ENCODE measurements around the gene FN3KRP. TPM values are rescaled to one million over a fixed set of nuclear protein-coding genes. Genes with fewer than 3 reads are reported as not detected.

The FN3KRP gene
- total RNA-seq, 2 donors from 2014 or later: 12.1 to 14.5 TPM

DNA sequence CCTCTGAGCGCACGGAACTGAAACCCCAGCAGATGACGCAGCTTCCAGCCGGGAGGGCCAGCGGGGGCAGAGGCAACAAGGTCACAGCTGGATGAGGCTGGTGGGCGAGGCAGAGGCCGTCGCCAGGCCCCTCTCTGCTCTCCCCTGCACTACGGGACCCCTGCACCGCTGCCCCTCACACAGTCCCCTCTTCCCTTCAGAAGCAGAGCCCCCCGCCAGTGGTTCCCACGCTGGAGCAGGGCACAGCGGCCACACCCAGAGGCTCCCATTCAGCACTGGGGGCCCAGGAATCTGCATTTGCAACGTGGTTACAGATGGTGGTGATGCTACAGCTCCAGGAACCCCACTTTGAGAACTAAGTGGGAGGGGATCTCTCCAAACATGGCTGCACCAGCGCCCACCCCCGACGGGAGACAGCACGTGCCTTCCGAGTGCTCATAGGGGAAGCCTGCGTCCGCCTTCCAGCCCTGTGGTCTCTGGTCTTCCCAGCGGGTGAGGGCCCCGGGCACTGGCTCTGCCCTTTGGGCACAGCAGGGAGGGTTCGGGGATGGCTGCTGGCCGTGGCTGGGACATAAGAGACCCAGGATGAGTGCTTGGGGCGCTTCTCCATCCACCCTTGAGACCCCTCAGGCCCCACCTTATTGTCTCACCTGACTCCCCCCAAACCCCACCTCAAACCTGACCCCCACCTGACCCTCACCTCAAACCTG lies 13.3 kb upstream of the FN3KRP start:
- DNase-seq: no peak
- ATAC-seq: no peak
- intact Hi-C loops (cut with DNase I): no loop called here

DNA sequence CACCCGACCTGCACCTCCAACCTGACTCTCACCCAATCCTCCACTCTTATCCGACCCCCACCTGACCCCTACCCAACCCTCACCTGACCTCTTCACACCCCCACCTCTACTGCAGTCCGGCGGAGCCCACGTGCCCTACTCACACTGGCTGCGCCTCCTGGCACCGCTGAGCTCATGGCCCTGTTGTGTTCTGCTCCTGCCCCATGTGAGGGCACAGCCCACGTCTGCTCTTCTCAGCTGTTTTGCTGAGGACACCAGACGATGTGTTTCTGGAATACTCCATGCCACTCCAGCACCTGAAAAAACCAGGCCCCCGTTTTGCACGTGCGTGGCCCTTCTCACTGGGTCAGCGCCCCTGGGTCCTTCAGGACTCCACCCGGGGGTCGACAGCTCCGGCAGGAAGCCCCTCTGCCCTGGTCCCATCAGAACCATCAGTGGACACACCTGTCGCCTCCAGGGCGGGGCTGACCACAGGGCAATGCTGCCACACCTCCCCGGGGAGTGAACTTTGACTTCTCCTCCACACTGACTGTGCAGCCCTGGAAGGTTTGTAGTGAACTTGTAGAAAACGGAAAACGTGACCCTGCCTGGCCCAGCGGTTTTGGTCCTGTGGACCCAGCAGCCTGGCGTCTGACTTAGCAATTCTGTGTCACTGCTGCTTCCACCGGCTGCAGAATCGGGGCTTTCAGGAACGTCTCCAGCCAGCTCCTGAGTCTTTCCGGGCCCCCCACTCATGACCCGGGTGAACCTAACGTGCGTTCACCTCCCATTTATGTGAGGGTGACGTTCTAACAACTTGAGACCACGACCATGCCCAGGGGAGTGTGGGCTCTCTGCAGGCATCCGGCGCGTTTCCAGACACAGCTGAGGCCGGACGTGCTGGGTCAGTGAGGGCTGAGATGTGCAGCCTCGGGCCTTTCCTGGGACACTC lies 12.3 kb upstream of the FN3KRP start:
- DNase-seq (no peak), ATAC-seq (no peak)

DNA sequence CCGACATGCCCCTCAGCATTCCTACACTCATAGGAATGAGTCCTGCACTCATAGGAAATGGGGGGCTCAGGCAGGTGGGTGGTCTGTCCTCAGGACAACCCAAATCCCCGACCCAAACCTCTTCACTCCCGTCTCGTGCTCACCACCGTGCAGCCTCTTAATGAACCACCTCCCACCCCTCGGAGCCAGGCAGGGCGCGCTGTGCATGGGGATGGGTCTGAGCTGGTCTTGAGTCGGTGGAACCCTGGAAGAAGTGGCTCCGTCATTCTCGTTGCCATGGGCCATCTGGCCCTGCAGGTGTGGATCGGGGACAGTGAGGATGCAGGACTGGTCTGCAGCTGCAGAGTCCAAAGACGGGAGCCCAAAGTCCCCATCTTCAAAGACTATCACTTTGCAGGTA lies 11.6 kb upstream of the FN3KRP start:
- intact Hi-C loops (cut with DNase I): no loop called here
- ATAC-seq (no peak), DNase-seq (no peak)

More for the DNA sequence above, 12.3 kb upstream of the FN3KRP start:
- intact Hi-C loops (cut with DNase I): no loop called here

DNA sequence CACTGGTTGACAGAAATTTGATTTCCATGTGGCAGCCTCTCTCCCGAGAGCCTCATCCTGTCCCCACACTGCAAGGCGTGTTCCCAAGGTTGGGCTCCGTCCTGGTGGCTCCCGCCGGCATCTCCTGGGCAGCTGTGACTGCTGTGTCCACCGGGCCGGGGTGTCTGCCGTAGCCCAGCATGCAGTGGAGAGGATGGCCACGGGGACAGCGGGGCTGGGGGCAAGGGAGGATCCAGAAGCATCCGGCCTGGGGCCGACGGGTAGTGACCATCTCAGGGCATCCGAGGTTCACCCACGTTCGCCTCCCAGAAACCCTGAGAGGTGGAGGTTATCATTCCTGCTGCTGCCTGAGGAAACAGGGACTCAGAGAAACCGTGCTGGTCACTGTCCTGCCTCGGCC lies 10.8 kb upstream of the FN3KRP start:
- intact Hi-C loops (cut with DNase I): no loop called here
- DNase-seq: no peak

DNA sequence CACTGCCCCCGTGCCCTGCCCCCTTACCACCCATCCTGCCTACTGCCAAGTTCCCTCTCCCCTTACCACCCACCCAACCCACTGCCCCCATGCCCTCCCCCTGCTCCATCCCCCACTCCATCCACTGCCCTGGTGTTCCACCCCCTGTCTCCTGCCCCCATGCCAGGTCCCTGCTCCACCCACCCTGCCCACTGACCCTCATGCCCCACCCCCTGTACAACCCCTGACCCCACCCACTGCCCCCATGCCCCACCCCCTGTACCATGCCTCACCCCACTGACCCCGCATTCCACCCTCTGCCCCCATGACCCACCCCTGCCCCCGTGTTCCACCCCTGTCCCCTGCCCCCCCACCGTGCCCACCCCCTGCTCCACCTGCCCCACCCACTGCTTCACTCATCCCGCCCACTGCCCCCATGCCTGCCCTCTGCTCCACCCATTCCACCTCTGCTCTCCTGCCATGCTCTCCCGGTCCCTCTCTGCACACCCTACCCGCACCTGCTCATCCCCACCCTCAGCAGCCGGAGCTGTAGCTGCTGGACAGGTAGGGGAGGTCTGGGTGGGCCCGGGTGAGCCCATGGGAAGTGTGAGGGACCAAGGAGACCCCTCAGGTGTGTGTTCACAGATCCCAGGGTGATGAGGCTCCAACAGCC lies 7.4 kb upstream of the FN3KRP start:
- DNase-seq (no peak), ATAC-seq (no peak)
- intact Hi-C loops (cut with DNase I): no loop called here

More for the DNA sequence above, 10.8 kb upstream of the FN3KRP start:
- no peak for ATAC-seq

DNA sequence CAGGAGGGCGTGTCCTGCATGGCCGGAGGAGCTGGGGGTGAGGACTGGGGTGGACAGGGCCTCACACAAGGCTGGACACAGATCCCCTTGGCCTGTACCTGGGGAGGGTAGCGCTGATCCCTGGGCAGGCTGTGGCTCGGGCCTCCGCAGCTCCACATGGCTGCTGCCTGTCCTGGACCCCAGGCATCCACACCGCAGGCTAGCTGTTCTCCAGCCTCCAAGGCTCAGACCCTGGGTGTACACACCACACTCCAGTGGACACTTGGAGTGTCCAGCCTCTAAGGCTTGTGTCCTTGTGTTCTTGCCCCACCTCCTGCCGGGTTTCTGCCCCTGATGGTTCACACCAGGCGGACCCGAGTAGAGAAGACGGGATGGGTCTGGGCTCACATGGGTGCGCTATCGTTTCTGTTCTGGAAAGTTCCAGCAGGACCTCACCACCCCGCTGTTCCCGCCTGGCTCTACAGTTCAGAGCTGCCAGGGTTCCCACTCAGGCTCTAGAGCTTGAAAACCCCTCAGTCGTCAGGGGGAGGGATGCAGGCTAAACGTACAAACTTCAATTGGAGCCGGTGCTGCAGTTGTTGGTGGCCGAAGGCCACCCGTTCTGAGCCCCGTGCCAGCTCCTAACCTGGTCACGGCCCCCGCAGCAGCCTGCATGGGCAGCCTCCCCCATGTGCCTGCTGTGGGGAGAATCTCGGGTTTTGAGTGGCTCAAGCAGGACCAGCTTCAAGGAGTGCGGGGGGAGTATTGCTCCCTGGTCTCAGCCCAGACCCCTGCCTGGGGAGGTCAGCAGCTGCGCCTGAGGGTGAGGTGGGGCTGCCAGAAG lies 6.6 kb upstream of the FN3KRP start:
- intact Hi-C loops (cut with DNase I): no loop called here
- ATAC-seq (no peak), DNase-seq (no peak)

DNA sequence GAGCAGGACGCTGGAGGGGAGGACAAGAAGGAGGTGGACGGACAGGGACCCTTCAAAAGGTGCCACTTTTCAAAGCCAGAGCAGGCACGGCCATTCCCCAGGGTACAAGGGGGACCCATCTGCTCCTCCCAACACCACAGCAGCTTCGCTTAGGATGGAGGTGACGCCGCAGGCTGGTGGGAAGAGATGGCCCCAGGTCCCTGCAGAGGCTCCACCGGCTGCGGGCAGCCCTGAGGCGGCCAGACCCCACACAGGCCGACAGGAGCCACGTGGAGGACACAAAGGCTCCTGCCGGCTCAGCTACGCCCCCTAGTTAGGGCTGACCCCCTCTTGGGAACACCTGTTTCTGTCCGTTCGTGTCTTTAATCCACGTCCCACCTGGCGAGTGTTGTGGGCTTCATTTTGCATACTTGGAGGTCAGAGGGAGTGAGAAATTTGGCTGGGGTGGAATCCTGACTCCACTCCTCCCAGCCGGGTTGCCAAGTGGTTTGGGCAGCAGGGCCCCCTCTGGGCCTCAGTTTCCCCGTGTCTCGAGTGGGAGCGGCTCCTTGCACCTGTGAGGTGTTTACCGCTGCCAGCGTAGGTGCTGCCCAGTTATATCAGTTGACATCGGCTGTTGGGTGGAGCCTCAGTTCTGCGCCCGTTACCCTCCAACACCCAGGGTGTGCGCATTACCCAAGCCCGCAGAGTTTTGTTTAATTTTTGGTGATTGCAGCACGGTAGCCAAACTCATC lies 5.8 kb upstream of the FN3KRP start:
- ATAC-seq (no peak), DNase-seq (no peak)
- intact Hi-C loops (cut with DNase I): no loop called here

DNA sequence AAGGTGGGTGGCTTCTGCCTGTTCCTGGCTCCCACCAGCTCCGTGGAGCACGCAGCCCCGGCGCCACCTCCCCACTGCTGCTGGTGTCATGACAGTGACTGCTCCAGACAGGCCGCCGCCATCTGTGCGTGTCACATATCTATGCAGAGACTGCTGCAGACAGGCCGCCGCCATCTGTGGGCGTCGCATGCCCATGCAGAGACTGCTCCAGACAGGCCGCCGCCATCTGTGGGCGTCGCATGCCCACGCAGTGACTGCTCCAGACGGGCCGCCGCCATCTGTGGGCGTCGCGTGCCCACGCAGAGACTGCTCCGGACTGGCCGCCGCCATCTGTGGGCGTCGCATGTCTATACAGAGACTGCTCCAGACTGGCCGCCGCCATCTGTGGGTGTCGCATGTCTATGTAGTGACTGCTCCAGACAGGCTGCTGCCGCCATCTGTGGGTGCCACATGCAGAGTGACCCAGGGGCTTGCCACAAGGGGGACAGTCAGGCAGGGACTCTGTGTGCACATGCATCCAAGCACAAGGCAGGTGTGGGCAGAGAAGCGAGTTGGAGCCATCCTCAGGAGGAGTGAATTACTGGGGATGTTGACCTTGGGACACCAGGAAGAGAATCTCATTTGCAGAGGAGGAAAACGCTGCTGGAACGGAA lies 3.3 kb upstream of the FN3KRP start:
- ATAC-seq: no peak
- DNase-seq: no peak
- intact Hi-C loops (cut with DNase I): no loop called here

DNA sequence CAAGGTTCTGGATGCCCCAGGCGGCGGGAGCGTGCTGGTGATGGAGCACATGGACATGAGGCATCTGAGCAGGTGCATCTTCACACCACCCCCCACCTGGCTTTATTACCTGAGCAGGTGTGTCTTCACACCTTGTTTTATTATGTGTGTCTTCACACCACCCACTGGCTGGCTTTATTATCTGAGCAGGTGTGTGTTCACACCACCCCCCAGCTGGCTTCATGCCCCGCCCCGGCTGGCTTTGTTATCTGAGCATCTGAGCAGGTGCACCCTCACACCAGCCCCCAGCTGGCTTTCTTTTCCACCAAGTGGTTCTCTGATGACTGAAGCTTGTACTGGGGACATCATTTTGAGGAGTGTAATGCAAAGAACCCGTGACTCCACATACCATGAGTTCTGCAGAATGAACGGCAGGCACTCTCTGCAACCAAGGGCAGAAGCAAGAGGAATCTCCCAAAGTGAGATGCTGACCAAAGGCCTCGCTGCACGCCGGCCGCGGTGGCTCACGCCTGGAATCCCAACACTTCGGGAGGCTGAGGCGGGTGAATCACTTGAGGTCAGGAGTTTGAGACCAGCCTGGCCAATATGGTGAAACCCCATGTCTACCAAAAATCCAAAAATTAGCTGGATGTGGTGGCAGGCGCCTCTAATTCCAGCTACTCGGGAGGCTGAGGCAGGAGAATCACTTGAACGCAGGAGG lies 2.6 kb downstream of the FN3KRP start:
- ATAC-seq (no peak), DNase-seq (no peak)
- intact Hi-C loops (cut with DNase I): no loop called here

DNA sequence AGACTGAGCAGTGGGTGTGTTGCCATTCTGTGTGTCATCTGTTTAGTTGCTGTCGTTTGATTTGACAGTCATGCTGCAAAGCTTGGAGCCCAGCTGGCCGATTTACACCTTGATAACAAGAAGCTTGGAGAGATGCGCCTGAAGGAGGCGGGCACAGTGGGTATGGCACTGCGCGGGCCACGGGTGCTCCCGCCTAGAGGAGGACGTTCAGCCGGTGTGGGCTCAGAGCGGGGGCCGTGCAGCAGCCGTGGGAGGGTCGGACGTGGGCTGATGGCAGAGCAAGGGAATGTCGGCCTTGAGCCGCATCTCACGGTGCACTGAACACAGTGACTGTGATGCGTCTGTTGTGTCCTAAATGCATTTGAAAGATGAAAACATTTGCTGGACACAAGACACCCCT lies 3.7 kb downstream of the FN3KRP start:
- no peak for DNase-seq
- no peak for ATAC-seq
- intact Hi-C loops (cut with DNase I): no loop called here

DNA sequence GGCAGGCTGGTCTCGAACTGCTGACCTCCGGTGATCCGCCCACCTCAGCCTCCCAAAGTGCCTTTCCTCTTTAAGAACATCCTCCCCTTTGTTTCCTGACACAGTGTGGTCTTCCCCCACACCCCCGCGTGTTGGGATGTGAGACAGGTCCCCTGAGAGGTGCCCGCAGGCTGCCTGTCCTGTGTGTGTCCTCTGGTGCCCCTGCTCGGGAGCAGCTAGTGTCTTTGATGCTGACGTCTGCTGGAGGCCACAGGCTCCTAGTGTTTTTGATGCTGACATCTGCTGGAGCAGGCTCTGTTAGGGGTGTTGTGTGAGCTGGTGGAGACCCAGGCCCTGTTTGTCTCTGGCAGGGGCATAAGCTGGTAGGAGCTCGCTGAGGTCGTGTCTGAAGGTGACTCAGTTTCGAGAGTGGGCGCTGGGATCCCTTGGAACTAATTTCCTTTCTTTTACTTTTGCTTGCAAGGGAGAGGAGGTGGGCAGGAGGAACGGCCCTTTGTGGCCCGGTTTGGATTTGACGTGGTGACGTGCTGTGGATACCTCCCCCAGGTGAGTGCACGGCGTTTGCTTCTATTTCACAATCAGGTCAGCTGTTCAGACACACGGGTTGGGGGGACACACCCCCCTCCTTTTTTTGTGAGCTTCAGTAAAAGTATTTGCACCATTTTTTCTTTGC lies 6.0 kb downstream of the FN3KRP start:
- ATAC-seq (no peak), DNase-seq (no peak)
- intact Hi-C loops (cut with DNase I): no loop called here

DNA sequence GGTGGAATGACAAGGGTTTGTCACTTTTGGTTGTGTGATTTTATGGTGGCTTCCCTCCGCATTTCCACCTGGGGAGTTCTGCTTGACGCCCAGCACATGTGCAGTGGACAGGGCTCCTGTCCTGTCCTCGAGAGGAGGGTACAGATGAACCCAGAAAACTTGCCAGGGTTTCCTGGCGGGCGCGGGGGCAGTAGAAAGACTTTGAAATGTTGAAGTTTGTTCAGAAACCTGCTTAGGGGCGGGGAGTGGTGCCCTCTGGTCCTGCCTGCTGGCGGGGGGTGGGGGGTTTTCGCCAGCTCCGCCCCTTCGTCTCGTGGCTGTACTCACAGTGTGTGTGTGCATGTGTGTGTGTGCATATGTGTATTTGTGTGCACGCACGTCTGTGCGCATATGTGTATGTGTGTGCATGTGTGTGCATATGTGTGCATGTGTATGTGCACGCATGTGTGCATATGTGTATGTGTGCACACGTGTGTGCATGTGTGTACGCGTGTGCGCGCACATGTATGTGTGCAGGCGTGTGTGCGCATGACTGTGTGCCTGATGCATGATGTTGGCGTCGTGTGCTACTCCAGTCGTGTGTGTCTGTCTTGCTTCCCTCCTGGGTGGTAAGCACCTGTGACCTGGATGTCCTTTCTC lies 6.8 kb downstream of the FN3KRP start:
- ATAC-seq (no peak), DNase-seq (no peak)
- intact Hi-C loops (cut with DNase I): no loop called here

DNA sequence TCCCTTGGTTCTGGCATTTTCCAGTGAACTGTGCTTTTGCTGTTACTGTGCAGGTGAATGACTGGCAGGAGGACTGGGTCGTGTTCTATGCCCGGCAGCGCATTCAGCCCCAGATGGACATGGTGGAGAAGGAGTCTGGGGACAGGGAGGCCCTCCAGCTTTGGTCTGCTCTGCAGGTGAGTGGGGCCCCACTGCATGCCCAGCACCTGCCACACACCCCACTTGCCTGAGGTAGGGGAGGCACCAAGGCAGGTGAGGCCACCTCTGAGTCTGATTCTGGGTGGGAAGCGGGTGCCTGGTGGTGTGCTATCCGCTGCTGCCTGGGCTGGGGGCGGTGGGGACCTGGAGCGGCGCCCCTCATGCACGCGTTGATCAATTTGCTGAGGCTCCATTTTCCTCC lies 9.9 kb downstream of the FN3KRP start:
- DNase-seq (no peak), ATAC-seq (no peak)
- intact Hi-C loops (cut with DNase I): no loop called here

DNA sequence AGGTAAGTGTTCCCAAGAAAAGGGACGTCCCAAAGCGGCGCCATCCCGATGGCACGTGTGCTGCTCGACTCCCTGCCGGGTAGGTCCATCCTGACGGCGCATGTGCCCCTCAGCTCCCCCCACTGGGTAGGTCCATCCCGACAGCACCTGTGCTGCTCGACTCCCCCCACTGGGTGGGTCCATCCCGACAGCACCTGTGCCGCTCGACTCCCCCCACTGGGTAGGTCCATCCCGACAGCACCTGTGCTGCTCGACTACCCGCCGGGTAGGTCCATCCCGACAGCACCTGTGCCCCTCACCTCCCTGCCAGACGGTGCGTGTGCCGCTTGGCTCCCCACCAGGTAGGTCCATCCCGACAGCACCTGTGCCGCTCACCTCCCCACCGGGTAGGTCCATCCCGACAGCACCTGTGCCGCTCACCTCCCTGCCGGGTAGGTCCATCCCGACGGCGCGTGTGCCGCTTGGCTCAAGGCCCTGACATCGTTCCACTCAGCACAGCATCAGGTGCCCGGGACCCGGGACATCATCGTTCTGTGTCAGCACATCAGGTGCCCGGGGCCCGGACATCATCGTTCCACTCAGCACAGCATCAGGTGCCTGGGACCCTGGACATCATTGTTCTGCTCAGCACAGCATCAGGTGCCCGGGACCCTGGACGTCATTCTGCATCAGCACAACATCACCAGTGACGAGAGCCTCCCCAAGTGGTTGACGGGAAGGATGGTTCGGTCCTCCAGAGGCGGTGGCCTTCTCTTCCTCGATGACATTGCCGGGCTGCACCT lies 13.2 kb downstream of the FN3KRP start:
- intact Hi-C loops (cut with DNase I): no loop called here
- ATAC-seq: peak in 1 of 2 donors; percentile 13
- no peak for DNase-seq

DNA sequence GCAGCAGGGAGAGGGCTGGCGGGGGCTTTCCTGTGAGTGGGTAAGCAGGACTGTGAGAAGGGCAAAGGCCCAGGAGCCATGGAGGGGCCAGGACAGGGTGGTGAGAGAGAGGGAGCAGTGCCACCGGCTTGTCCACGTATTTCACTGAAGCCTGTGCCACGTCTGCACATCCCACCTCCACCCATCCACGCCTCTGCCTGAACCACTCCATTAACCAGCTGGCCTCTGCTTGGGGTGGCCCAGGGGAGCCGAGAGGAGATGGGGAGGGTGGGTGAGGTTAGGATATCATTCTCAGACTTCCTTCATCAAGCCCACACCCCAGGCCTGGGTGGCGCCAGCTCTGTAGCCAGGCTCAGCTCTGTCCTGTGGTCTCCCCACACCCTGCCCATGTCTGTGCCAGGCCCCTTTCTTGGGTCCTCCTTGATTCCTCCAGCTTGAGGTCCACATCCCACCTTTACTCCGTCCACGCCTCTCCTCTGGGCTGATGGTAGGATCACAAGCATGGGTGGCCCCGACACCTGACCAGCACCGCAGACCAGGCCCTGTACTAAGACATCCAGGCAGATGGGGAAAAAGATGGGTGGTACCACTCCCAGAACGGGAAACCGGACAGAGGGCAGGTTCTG lies 15.7 kb downstream of the FN3KRP start:
- no peak for ATAC-seq
- intact Hi-C loops (cut with DNase I): no loop called here
- DNase-seq: no peak
